K562 (cell line): Measurements from ENCODE around the gene CHMP2A. TPM values are rescaled to one million over a fixed set of nuclear protein-coding genes. Genes with fewer than 3 reads are reported as not detected.

Source experiments
- ATF1 ChIP-seq, 2 experiments: fragments of 450-650 bp in 1 of 2; IDR thresholded peaks; 2 replicates each; pipeline ENCODE4 v1.6.1; 2016; ENCODE audit warnings: missing compliant biosample characterization in 1 of 2, missing genetic modification characterization in 1 of 2
- BRD4 ChIP-seq: fragments of 200-600 bp; sonication (generic); IDR thresholded peaks from 2 replicates; pipeline ENCODE4 v1.6.1; 2017; ENCODE audit warnings: inconsistent platforms
- BRF1 ChIP-seq: IDR thresholded peaks from 3 replicates; pipeline ENCODE4 v1.6.1; 2011; ENCODE audit warnings: borderline replicate concordance, mild to moderate bottlenecking; ENCODE audit not compliant: insufficient read length; ENCODE audit errors: extremely low read depth
- C11orf30 ChIP-seq: fragments of 450-650 bp; IDR thresholded peaks from 2 replicates; pipeline ENCODE4 v1.6.1; 2016; ENCODE audit warnings: low read depth, mild to moderate bottlenecking
- CREB1 ChIP-seq, 2 experiments: sonication (generic) in 1 of 2; formaldehyde crosslinking in 1 of 2; IDR thresholded peaks; 2 replicates each; pipeline versions ENCODE4 v1.6.1 to v1.8.0; 2012 to 2022; ENCODE audit warnings: inconsistent platforms in 1 of 2, mild to moderate bottlenecking in 1 of 2, missing genetic modification reagents in 1 of 2, moderate library complexity in 1 of 2
- EGR1 ChIP-seq: fragments of 450-650 bp; conservative IDR thresholded peaks from 2 replicates; pipeline ENCODE4 v1.6.1; 2017; ENCODE audit warnings: mild to moderate bottlenecking
- FOXO4 ChIP-seq: fragments of 450-650 bp; formaldehyde crosslinking; IDR thresholded peaks from 2 replicates; pipeline ENCODE4 v1.4.0; 2020; ENCODE audit warnings: mild to moderate bottlenecking, moderate library complexity
- HES1 ChIP-seq: fragments of 450-650 bp; IDR thresholded peaks from 2 replicates; pipeline ENCODE4 v1.6.1; 2016; ENCODE audit warnings: low read depth, mild to moderate bottlenecking, moderate library complexity
- HOMEZ ChIP-seq: fragments of 250-450 bp; sonication (Bioruptor Pico); IDR thresholded peaks from 2 replicates; pipeline ENCODE4 v1.4.0; 2020; ENCODE audit warnings: mild to moderate bottlenecking, moderate library complexity
- MBD2 ChIP-seq: sonication (generic); IDR thresholded peaks from 2 replicates; pipeline ENCODE4 v1.6.1; 2016; ENCODE audit warnings: low read depth, borderline replicate concordance
- NUFIP1 ChIP-seq: fragments of 450-650 bp; IDR thresholded peaks from 2 replicates; pipeline ENCODE4 v1.6.1; 2018; ENCODE audit not compliant: partially characterized antibody
- PHF21A ChIP-seq: fragments of 450-650 bp; IDR thresholded peaks from 2 replicates; pipeline ENCODE4 v1.6.1; 2017; ENCODE audit warnings: low read depth, borderline replicate concordance
- RBM39 ChIP-seq: fragments of 200-400 bp; formaldehyde crosslinking; optimal IDR thresholded peaks from 2 replicates; pipeline ENCODE3; 2018; ENCODE audit warnings: low read depth, low read length
- SAFB ChIP-seq: fragments of 200-400 bp; formaldehyde crosslinking; IDR thresholded peaks from 2 replicates; pipeline ENCODE4 v1.6.1; 2017; ENCODE audit warnings: low read depth, low read length, borderline replicate concordance
- SMAD2 ChIP-seq: fragments of 150-350 bp; IDR thresholded peaks from 2 replicates; pipeline ENCODE4 v1.6.1; 2014; ENCODE audit warnings: low read depth, mild to moderate bottlenecking, low read length
- SPI1 ChIP-seq: IDR thresholded peaks from 2 replicates; pipeline ENCODE4 v1.6.1; 2011; ENCODE audit warnings: low read depth, low read length, control low read depth, borderline replicate concordance
- SREBF1 ChIP-seq: fragments of 150-350 bp; IDR thresholded peaks from 2 replicates; pipeline ENCODE4 v1.6.1; 2014; ENCODE audit warnings: antibody characterized with exemption, low read depth, low read length, borderline replicate concordance
- TSHZ1 ChIP-seq: fragments of 250-450 bp; sonication (Bioruptor Pico); IDR thresholded peaks from 2 replicates; pipeline ENCODE4 v1.4.0; 2020; ENCODE audit warnings: mild to moderate bottlenecking, moderate library complexity
- U2AF2 ChIP-seq: fragments of 200-400 bp; formaldehyde crosslinking; optimal IDR thresholded peaks from 2 replicates; pipeline ENCODE3; 2017; ENCODE audit warnings: low read depth, mild to moderate bottlenecking, low read length
- ZBTB7A ChIP-seq: IDR thresholded peaks from 2 replicates; pipeline ENCODE4 v1.6.1; 2011; ENCODE audit warnings: low read depth, mild to moderate bottlenecking, low read length, moderate library complexity, borderline replicate concordance; ENCODE audit not compliant: control insufficient read depth
- ZNF324 ChIP-seq: fragments of 250-450 bp; sonication (Bioruptor Pico); IDR thresholded peaks from 2 replicates; pipeline ENCODE4 v1.4.0; 2020; ENCODE audit warnings: mild to moderate bottlenecking
- polyA plus RNA-seq, 8 experiments: library from polyadenylated mRNA; depleted of rRNA in 4 of 8; stranded (reverse) in 5 of 8; unstranded in 3 of 8; fragments of >200 nt; fragmentation: Nextera tagmentation in 2 of 8; fragmentation: Illumina TruSeq in 1 of 8; extraction: Ambion mirVana in 2 of 8; extraction: Trizol in 1 of 8; gene quantifications; 2 replicates each; pipeline versions ENCODE4 v1.2.1 to v1.2.3, GENCODE V29; 2011 to 2014; ENCODE audit warnings: inconsistent platforms in 1 of 8, missing spikeins in 1 of 8
- total RNA-seq, 7 experiments: library from RNA; depleted of rRNA in 6 of 7; stranded (reverse); fragments of >200 nt in 6 of 7; fragmentation: Illumina TruSeq in 2 of 7; extraction: Trizol in 2 of 7; gene quantifications; 2 replicates each; pipeline versions ENCODE4 v1.2.1 to v1.2.3, GENCODE V29; 2011 to 2021; ENCODE audit warnings: low replicate concordance in 1 of 7

Gene CHMP2A
- total and polyA plus RNA-seq, 9 of the 15 experiments (the other 6 are each of a cell fraction or from before 2014, with no cell fraction given), result 57.6 to 159 (median 87.2) TPM

- TF ChIP-seq TSHZ1 (CRISPR knock-in tag), result no peak
- no peak for TF ChIP-seq BRF1
- TF ChIP-seq ATF1 (CRISPR knock-in tag; IDR thresholded peaks at IDR 0.05), result no peak
- TF ChIP-seq ATF1 (tag; IDR thresholded peaks at IDR 0.05), result peak; percentile 66
- no peak for TF ChIP-seq SMAD2
- no peak for TF ChIP-seq BRD4
- TF ChIP-seq HOMEZ, result no peak
- no peak for TF ChIP-seq NUFIP1
- TF ChIP-seq SAFB, result no peak
- no peak for TF ChIP-seq PHF21A
- TF ChIP-seq ZNF324 (CRISPR knock-in tag), result 0 out of 2 replicates have a peak, but pooled peaks have one; percentile 10
- TF ChIP-seq ZBTB7A, result no peak
- no peak for TF ChIP-seq EGR1
- no peak for TF ChIP-seq SREBF1
- TF ChIP-seq MBD2, result no peak
- TF ChIP-seq SPI1, result no peak
- peak; percentile 86 for TF ChIP-seq C11orf30
- TF ChIP-seq U2AF2, result no peak
- peak; percentile 91 for TF ChIP-seq RBM39
- TF ChIP-seq FOXO4 (CRISPR knock-in tag), result no peak
- TF ChIP-seq HES1, result no peak
- TF ChIP-seq CREB1 (IDR thresholded peaks at IDR 0.05), result peak; percentile 63; the same call in 1 of the 2 replicates
- peak; percentile 74 for TF ChIP-seq CREB1 (CRISPR knock-in tag; IDR thresholded peaks at IDR 0.05)
Measured at GRCh38 chr19:58581227-58582141, 26.6 kb upstream of the CHMP2A start (continued).
